Central memory CD8-positive, alpha-beta T cell (primary cell): ENCODE results near the gene ALDOC.

Source experiments
- ATAC-seq: fragments of 150-1000 bp; cut with Tn5 transposase; replicated peaks from 2 replicates; pipeline ENCODE4 v1.10.0; 2022; ENCODE audit warnings: mild to moderate bottlenecking, moderate FRiP score, moderate number of reproducible peaks; ENCODE audit not compliant: poor library complexity, severe bottlenecking; ENCODE audit errors: extremely low read depth
- DNase-seq, 2 donors: peaks; one replicate each; pipeline ENCODE4 v3.0.0; 2021; ENCODE audit warnings: low spot score in 2 of 2
- H3K27ac Mint-ChIP-seq: one replicate; pipeline ENCODE4 v1.8.0; 2022; ENCODE audit warnings: low read depth, mild to moderate bottlenecking, moderate library complexity, mixed read lengths
- H3K27me3 Mint-ChIP-seq: one replicate; pipeline ENCODE4 v1.8.0; 2022; ENCODE audit warnings: mixed read lengths
- H3K36me3 Mint-ChIP-seq: one replicate; pipeline ENCODE4 v1.8.0; 2022; ENCODE audit warnings: mild to moderate bottlenecking, moderate library complexity, mixed read lengths; ENCODE audit not compliant: insufficient read depth
- H3K4me1 Mint-ChIP-seq: one replicate; pipeline ENCODE4 v1.8.0; 2022; ENCODE audit warnings: mixed read lengths
- H3K4me3 Mint-ChIP-seq: one replicate; pipeline ENCODE4 v1.8.0; 2022; ENCODE audit warnings: mild to moderate bottlenecking, moderate library complexity, mixed read lengths
- H3K9me3 Mint-ChIP-seq: one replicate; pipeline ENCODE4 v1.8.0; 2022; ENCODE audit warnings: mixed read lengths

The ALDOC gene

GRCh38 chr17:28563475-28563874, 13.2 kb downstream of the ALDOC start:
- ATAC-seq (no peak), DNase-seq (no peak)
- H3K4me3 Mint-ChIP-seq = no peak overlapping the region
- H3K27me3 Mint-ChIP-seq = no peaks in the 10 kb centered on the region
- H3K27ac Mint-ChIP-seq = no peak overlapping the region
- peaks cover 40% of the 10 kb centered on the region for H3K36me3 Mint-ChIP-seq
- H3K4me1 Mint-ChIP-seq = peaks cover 21% of the 10 kb centered on the region
- no peaks in the 10 kb centered on the region for H3K9me3 Mint-ChIP-seq

GRCh38 chr17:28555022-28555421, 21.7 kb downstream of the ALDOC start:
- peaks cover 28% of the 10 kb centered on the region for H3K4me1 Mint-ChIP-seq
- H3K36me3 Mint-ChIP-seq = peaks cover 37% of the 10 kb centered on the region
- ATAC-seq (no peak), DNase-seq (no peak)
- H3K4me3 Mint-ChIP-seq = no peak overlapping the region
- H3K27me3 Mint-ChIP-seq = no peaks in the 10 kb centered on the region
- H3K27ac Mint-ChIP-seq = no peak overlapping the region
- H3K9me3 Mint-ChIP-seq = no peaks in the 10 kb centered on the region

- ATAC-seq (no peak), DNase-seq (no peak)
- Mint-ChIP-seq H3K4me3 (no peak overlapping the region), H3K27ac (no peak overlapping the region), H3K4me1 (peaks cover 33% of the 10 kb centered on the region), H3K36me3 (peaks cover 34% of the 10 kb centered on the region), H3K27me3 (no peaks in the 10 kb centered on the region), H3K9me3 (no peaks in the 10 kb centered on the region)
These were observed 22.1 kb downstream of the ALDOC start for GRCh38 chr17:28554565-28554964.

GRCh38 chr17:28553000-28553505, 23.6 kb downstream of the ALDOC start:
- Mint-ChIP-seq H3K4me1 (peaks cover 48% of the 10 kb centered on the region), H3K36me3 (peaks cover 35% of the 10 kb centered on the region), H3K4me3 (peak overlapping the region; percentile 95), H3K9me3 (no peaks in the 10 kb centered on the region), H3K27ac (peak overlapping the region; percentile 46), H3K27me3 (no peaks in the 10 kb centered on the region)
- ATAC-seq (no peak), DNase-seq (no peak)

GRCh38 chr17:28552176-28552999, 24.3 kb downstream of the ALDOC start, which contains the start of gene UNC119:
UNC119 (minus strand) TSS chr17:28552624; CDS start chr17:28552557, 67 bp downstream.
- peak within 1 kb of the TSS; percentile 95 for H3K27ac Mint-ChIP-seq
- H3K9me3 Mint-ChIP-seq = no peaks in the 10 kb centered on the region
- H3K27me3 Mint-ChIP-seq = no peaks in the 10 kb centered on the region
- H3K4me1 Mint-ChIP-seq = peaks cover 54% of the 10 kb centered on the region
- H3K4me3 Mint-ChIP-seq = peak within 1 kb of the TSS; percentile 95
- ATAC-seq = peak; percentile 67
- DNase-seq = peak; percentile 48 to 52
- H3K36me3 Mint-ChIP-seq = peaks cover 29% of the 10 kb centered on the region

- Mint-ChIP-seq H3K27ac (peak overlapping the region; percentile 95), H3K4me3 (peak overlapping the region; percentile 95), H3K36me3 (peaks cover 22% of the 10 kb centered on the region), H3K4me1 (peaks cover 55% of the 10 kb centered on the region), H3K27me3 (no peaks in the 10 kb centered on the region), H3K9me3 (no peaks in the 10 kb centered on the region)
- no peak for ATAC-seq
- no peak for DNase-seq
These were observed 25.1 kb downstream of the ALDOC start for GRCh38 chr17:28551421-28552175.

GRCh38 chr17:28550858-28551257, 25.8 kb downstream of the ALDOC start:
- Mint-ChIP-seq H3K27ac (peak overlapping the region; percentile 95), H3K36me3 (peaks cover 16% of the 10 kb centered on the region), H3K4me1 (peaks cover 55% of the 10 kb centered on the region), H3K4me3 (peak overlapping the region; percentile 95), H3K9me3 (no peaks in the 10 kb centered on the region), H3K27me3 (no peaks in the 10 kb centered on the region)
- ATAC-seq (no peak), DNase-seq (no peak)

- ATAC-seq (peak; percentile 90), DNase-seq (peak; percentile 27 to 61)
- Mint-ChIP-seq H3K36me3 (peaks cover 12% of the 10 kb centered on the region), H3K9me3 (no peaks in the 10 kb centered on the region), H3K4me3 (peak overlapping the region; percentile 16), H3K27me3 (no peaks in the 10 kb centered on the region), H3K27ac (peak overlapping the region; percentile 95), H3K4me1 (peaks cover 55% of the 10 kb centered on the region)
These were observed 27.2 kb downstream of the ALDOC start for GRCh38 chr17:28549236-28550132.

GRCh38 chr17:28548417-28549130, 28.1 kb downstream of the ALDOC start:
- DNase-seq (no peak), ATAC-seq (no peak)
- Mint-ChIP-seq H3K4me3 (peak overlapping the region; percentile 6), H3K27ac (peak overlapping the region; percentile 95), H3K4me1 (peaks cover 55% of the 10 kb centered on the region), H3K27me3 (no peaks in the 10 kb centered on the region), H3K9me3 (no peaks in the 10 kb centered on the region), H3K36me3 (peaks cover 12% of the 10 kb centered on the region)

- Mint-ChIP-seq H3K9me3 (no peaks in the 10 kb centered on the region), H3K36me3 (peaks cover 10% of the 10 kb centered on the region), H3K27me3 (no peaks in the 10 kb centered on the region), H3K4me1 (peaks cover 51% of the 10 kb centered on the region), H3K4me3 (peak overlapping the region; percentile 11), H3K27ac (peak overlapping the region; percentile 95)
- DNase-seq (peak; percentile 28 to 47), ATAC-seq (no peak)
These were observed 28.9 kb downstream of the ALDOC start for GRCh38 chr17:28547623-28548416.

- ATAC-seq (no peak), DNase-seq (no peak)
- Mint-ChIP-seq H3K36me3 (peaks cover 8% of the 10 kb centered on the region), H3K4me3 (peak overlapping the region; percentile 11), H3K27ac (peak overlapping the region; percentile 95), H3K4me1 (peaks cover 48% of the 10 kb centered on the region), H3K27me3 (no peaks in the 10 kb centered on the region), H3K9me3 (no peaks in the 10 kb centered on the region)
These were observed 29.5 kb downstream of the ALDOC start for GRCh38 chr17:28547096-28547622.
